ENCODE measurements around the gene PIP4K2C.

- no peak for TF ChIP-seq CTCF (IDR thresholded peaks at IDR 0.05; ENCODE audit: low read depth, low read length)
- TF ChIP-seq POLR2A (IDR thresholded peaks at IDR 0.05; ENCODE audit: extremely low read depth, insufficient read length) = no peak
- no peak for TF ChIP-seq MAX (IDR thresholded peaks at IDR 0.05; ENCODE audit: low read depth, low read length)
Observed at GRCh38 chr12:57602544-57602943, 11.6 kb downstream of the PIP4K2C start.

Data from NB4 (cell line).